Prostate gland (tissue), 2 donors: Measurements from ENCODE around the gene MIP. TPM values are rescaled to one million over a fixed set of nuclear protein-coding genes. Genes with fewer than 3 reads are reported as not detected.
A peak's percentile ranks its signal among the peaks of the same experiment; 100 is the strongest.
"Not testable (repeated sequence)": the region's sequence is repeated elsewhere in the genome, so short reads cannot be mapped to it uniquely, and the experiment has no call there.

Experiments used
- DNase-seq: peaks from one replicate; pipeline ENCODE4 v3.0.0-alpha.2; 2019; ENCODE audit warnings: low spot score
- H3K27ac ChIP-seq, 2 donors: fragments of 200-600 bp; sonication (generic); 2 replicates each; pipeline ENCODE4 v1.5.1; 2017 to 2019
- H3K27me3 ChIP-seq: fragments of 200-600 bp; sonication (generic); replicated peaks from 2 replicates; pipeline ENCODE4 v1.5.1; 2019; ENCODE audit not compliant: insufficient read depth
- H3K36me3 ChIP-seq, 2 donors: fragments of 200-600 bp; sonication (generic); 1 replicate in 1 of 2; 2 replicates in 1 of 2; pipeline versions ENCODE4 v1.5.1 to v1.8.1; 2017 to 2019
- H3K4me1 ChIP-seq: fragments of 200-600 bp; sonication (generic); replicated peaks from 2 replicates; pipeline ENCODE4 v1.5.1; 2019
- H3K4me3 ChIP-seq, 2 donors: fragments of 200-600 bp; sonication (generic); 2 replicates each; pipeline ENCODE4 v1.5.1; 2017 to 2019
- H3K9me3 ChIP-seq: fragments of 200-600 bp; sonication (generic); 2 replicates; pipeline ENCODE4 v1.5.1; 2017
- POLR2A ChIP-seq: fragments of 450-650 bp; IDR thresholded peaks from one replicate; pipeline ENCODE4 v1.6.1; 2016; ENCODE audit warnings: antibody characterized with exemption, mild to moderate bottlenecking
- POLR2AphosphoS5 ChIP-seq: sonication (generic); formaldehyde crosslinking; IDR thresholded peaks from one replicate; pipeline ENCODE4 v1.6.1; 2017; ENCODE audit warnings: antibody characterized with exemption
- WGBS: methylation state at CpG from one replicate; pipeline ENCODE4 v1.1.5; 2018; 5-methylcytosine and 5-hydroxymethylcytosine counted together
- intact Hi-C: fragments of 100-400 bp; cut with DNase I; formaldehyde crosslinking; loops from one replicate; pipeline ENCODE4 v1.14.2; 2022
- total RNA-seq, 2 donors: library from RNA; depleted of rRNA; stranded (reverse); fragments of >200 nt; gene quantifications; one replicate each; pipeline ENCODE4 v1.1.0, GENCODE V29; 2016
- TF ChIP-seq, protein P1 (sequence below), 4 experiments: fragments of 200-600 bp in 2 of 4; fragments of 450-650 bp in 2 of 4; sonication (generic) in 2 of 4; IDR thresholded peaks; 1 replicate in 3 of 4; 2 replicates in 1 of 4; pipeline ENCODE4 v1.5.1; 2016 to 2019; ENCODE audit warnings: antibody characterized with exemption in 4 of 4, mild to moderate bottlenecking in 2 of 4, moderate library complexity in 2 of 4

MIP gene
- total RNA-seq, 2 donors from 2014 or later: not detected

DNA sequence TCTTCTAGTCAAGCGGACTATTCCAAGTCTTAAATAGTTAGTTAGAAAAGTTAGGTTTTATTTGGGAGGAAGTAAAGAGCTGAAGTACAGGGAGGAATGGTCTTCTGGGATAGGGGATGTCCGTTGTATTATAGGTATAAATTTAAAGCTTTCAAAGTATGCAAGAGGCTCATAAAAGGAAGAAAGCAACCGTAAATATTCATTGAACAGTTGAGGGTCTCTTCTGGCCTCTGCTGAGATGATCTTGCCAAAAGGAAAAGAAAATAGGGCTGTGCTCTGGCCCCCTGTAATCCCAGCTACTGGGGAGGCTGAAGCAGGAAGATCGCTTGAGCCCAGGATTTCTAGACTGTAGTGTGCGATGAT is 4.9 kb downstream of the MIP start:
- TF ChIP-seq POLR2A: no peak
- TF ChIP-seq, protein P1, sequence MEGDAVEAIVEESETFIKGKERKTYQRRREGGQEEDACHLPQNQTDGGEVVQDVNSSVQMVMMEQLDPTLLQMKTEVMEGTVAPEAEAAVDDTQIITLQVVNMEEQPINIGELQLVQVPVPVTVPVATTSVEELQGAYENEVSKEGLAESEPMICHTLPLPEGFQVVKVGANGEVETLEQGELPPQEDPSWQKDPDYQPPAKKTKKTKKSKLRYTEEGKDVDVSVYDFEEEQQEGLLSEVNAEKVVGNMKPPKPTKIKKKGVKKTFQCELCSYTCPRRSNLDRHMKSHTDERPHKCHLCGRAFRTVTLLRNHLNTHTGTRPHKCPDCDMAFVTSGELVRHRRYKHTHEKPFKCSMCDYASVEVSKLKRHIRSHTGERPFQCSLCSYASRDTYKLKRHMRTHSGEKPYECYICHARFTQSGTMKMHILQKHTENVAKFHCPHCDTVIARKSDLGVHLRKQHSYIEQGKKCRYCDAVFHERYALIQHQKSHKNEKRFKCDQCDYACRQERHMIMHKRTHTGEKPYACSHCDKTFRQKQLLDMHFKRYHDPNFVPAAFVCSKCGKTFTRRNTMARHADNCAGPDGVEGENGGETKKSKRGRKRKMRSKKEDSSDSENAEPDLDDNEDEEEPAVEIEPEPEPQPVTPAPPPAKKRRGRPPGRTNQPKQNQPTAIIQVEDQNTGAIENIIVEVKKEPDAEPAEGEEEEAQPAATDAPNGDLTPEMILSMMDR (IDR thresholded peaks at IDR 0.05): no peak
- TF ChIP-seq POLR2AphosphoS5: no peak
- WGBS: 33% methylated on average over 5 of the region's 5 CpGs

DNA sequence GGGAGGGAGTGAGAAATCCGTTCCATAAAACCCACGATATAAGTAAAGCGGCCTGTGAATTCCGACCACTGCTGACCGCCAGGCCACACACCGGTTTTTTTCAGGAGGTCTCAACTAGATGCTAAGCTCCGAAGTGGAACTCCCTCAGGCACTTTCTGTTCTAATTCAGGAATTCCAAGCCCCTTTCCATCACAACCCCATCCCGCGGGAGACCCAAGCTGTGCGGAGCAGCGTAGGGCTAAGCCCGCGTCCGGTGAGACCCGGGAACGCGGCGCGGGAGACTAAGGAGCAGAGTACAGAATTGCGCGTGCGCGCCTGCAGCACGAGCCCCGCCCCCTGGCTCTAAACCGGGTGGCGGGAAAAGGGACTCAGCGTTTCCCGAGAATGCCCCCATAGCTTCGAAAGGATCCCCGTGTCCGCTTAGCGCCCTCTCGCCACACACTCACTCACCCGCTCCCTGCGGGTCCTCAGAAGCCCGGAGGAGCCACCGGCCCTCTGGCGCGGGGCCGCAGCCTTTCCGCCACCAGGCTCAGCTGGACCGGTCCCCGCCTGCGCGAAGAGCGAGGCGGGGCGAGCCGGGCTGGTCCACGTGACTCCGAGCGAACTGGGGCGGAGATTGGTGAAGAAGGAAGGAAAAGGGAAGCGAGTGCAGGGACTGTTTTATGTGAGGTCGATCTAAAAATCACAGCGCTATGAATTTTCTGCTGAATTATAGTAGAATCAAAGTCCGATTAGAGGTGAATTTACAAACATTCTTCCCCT is 5.4 kb downstream of the MIP start, which contains the start of gene TIMELESS:
Gene TIMELESS (minus strand): TSS at position 567 of the 762 bp plus-strand sequence. CDS start 15,256 bp downstream, outside the sequence.
- no peaks in the 10 kb centered on the region for H3K36me3 ChIP-seq
- no peaks in the 10 kb centered on the region for H3K4me1 ChIP-seq
- intact Hi-C loops: loop anchor here (2.0 kb wide), 1 partner anchor 16 kb away; no protein-coding TSS in a partner anchor
- no peaks in the 10 kb centered on the region for H3K9me3 ChIP-seq
- peak; percentile 89 for DNase-seq
- WGBS: 0% methylated on average over 58 of the region's 58 CpGs
- no peaks in the 10 kb centered on the region for H3K27me3 ChIP-seq
- peak within 1 kb of the TSS; percentile 93 for H3K27ac ChIP-seq
- TF ChIP-seq, protein P1 (IDR thresholded peaks at IDR 0.05): peak in 1 of 4 experiments; percentile 48
- TF ChIP-seq POLR2AphosphoS5 (peak; percentile 89), POLR2A (peak; percentile 53)
- peak within 1 kb of the TSS; percentile 59 to 74 for H3K4me3 ChIP-seq

More for the DNA sequence above, 4.9 kb downstream of the MIP start:
- peak overlapping the region; percentile 93 for H3K27ac ChIP-seq
- H3K4me3 ChIP-seq: peak overlapping the region; percentile 59 to 74
- H3K4me1 ChIP-seq: no peaks in the 10 kb centered on the region
- no peaks in the 10 kb centered on the region for H3K9me3 ChIP-seq
- H3K27me3 ChIP-seq: no peaks in the 10 kb centered on the region
- intact Hi-C loops: loop anchor here (2.0 kb wide), 1 partner anchor 15 kb away; no protein-coding TSS in a partner anchor
- H3K36me3 ChIP-seq: no peaks in the 10 kb centered on the region
- no peak for DNase-seq

GRCh38 chr12:56443208-56443607 is 11.2 kb downstream of the MIP start:
- H3K27ac ChIP-seq, intact Hi-C loops, H3K27me3 ChIP-seq, H3K4me1 ChIP-seq, H3K36me3 ChIP-seq, DNase-seq, H3K9me3 ChIP-seq, H3K4me3 ChIP-seq: not testable (repeated sequence)
- WGBS: 47% methylated on average over 2 of the region's 2 CpGs

DNA sequence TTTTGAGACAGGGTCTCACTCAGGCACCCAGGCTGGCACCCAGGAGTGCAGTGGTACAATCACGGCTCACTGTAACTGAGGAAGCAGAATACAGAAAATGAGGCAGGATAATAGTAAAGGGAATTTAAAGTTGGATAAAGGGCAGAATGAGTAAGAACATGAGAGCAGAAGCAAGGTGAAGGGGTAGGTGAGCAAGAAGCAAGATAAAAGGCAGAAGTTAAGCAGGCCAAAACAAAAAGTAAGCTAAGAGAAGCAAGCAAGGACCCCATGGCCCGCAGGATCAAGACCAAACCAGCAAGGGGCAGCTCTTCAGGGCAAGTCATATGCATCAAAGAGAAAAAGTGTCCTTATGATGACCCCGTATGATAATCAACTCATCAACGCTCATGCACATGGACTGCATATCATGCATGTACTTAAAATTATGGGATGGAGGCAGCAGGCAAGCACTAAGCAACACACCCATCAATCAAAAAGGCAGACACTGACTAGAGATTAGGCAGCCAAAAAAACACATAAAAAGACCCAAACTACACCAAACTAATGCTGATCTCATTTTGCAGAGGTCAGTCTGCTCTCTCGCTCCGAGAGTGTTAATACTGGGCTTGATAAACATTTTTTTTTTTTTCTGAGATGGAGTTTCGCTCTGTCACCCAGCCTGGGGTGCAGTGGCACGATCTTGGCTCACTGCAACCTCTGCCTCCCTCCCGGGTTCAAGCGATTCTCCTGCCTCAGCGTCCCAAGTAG is 16.9 kb downstream of the MIP start:
- DNase-seq: no peak
- intact Hi-C loops: no loop called here
- H3K27me3 ChIP-seq: no peaks in the 10 kb centered on the region
- H3K4me3 ChIP-seq: no peak overlapping the region
- no peaks in the 10 kb centered on the region for H3K4me1 ChIP-seq
- no peaks in the 10 kb centered on the region for H3K36me3 ChIP-seq
- 88% methylated on average over 11 of the region's 11 CpGs for WGBS
- TF ChIP-seq POLR2AphosphoS5: no peak
- TF ChIP-seq POLR2A: no peak
- TF ChIP-seq, protein P1 (IDR thresholded peaks at IDR 0.05): no peak
- H3K27ac ChIP-seq: no peak overlapping the region
- H3K9me3 ChIP-seq: no peaks in the 10 kb centered on the region

DNA sequence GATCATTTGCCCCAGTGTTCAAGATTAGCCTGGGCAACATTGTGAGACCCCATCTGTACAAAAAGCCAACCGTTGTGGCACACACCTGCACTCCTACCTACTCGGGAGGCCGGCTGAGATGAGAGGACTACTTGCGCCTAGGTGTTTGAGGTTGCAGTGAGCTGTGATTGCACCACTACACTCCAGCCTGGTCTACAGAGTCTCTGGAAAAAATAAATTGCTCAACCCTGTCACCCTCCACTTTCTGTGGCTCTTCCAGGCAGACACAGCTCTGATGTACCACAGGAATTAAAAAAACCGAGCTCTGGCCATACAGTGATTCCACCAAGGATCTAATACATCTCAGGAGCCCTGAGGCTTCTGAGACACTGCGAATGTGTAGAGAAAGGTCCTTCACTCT is 19.6 kb downstream of the MIP start:
- DNase-seq: no peak
- no peak overlapping the region for H3K27ac ChIP-seq
- H3K9me3 ChIP-seq: no peaks in the 10 kb centered on the region
- no peaks in the 10 kb centered on the region for H3K4me1 ChIP-seq
- TF ChIP-seq, protein P1 (IDR thresholded peaks at IDR 0.05): no peak
- TF ChIP-seq POLR2A (no peak), POLR2AphosphoS5 (no peak)
- no peaks in the 10 kb centered on the region for H3K36me3 ChIP-seq
- intact Hi-C loops: no loop called here
- H3K27me3 ChIP-seq: no peaks in the 10 kb centered on the region
- 93% methylated on average over 6 of the region's 6 CpGs for WGBS
- no peak overlapping the region for H3K4me3 ChIP-seq
